ENCODE measurements around the gene SNRNP35. TPM values are rescaled to one million over a fixed set of nuclear protein-coding genes. Genes with fewer than 3 reads are reported as not detected.

The SNRNP35 gene
- total RNA-seq, 4 donors from 2014 or later = 16.2 to 33.8 (median 20.3) TPM

- no peaks in the 10 kb centered on the region for H3K27me3 ChIP-seq
- 56% methylated on average over 5 of the region's 6 CpGs for WGBS
- TF ChIP-seq POLR2A (IDR thresholded peaks at IDR 0.05) (no peak), POLR2AphosphoS5 (IDR thresholded peaks at IDR 0.05) (no peak), EP300 (IDR thresholded peaks at IDR 0.05) (no peak), CTCF (IDR thresholded peaks at IDR 0.05) (no peak)
- H3K36me3 ChIP-seq = peaks cover 30% of the 10 kb centered on the region
- H3K4me3 ChIP-seq = no peak overlapping the region
- H3K9me3 ChIP-seq = no peaks in the 10 kb centered on the region
- H3K27ac ChIP-seq = no peak overlapping the region
- no peak for DNase-seq (ENCODE audit: low spot score in 2 of 2)
- peaks cover 8% of the 10 kb centered on the region for H3K4me1 ChIP-seq
These were observed 24.9 kb downstream of the SNRNP35 start for GRCh38 chr12:123482876-123483275.

- peaks cover 5% of the 10 kb centered on the region for H3K4me1 ChIP-seq
- H3K4me3 ChIP-seq = no peak overlapping the region
- whole genome bisulfite sequencing = 85% methylated on average over 17 of the region's 18 CpGs
- peaks cover 30% of the 10 kb centered on the region for H3K36me3 ChIP-seq
- no peak for DNase-seq (ENCODE audit: low spot score in 2 of 2)
- no peak overlapping the region for H3K27ac ChIP-seq
- H3K27me3 ChIP-seq = no peaks in the 10 kb centered on the region
- H3K9me3 ChIP-seq = no peaks in the 10 kb centered on the region
- TF ChIP-seq CTCF (IDR thresholded peaks at IDR 0.05) = no peak
- no peak for TF ChIP-seq EP300 (IDR thresholded peaks at IDR 0.05)
- TF ChIP-seq POLR2A (IDR thresholded peaks at IDR 0.05) = no peak
- no peak for TF ChIP-seq POLR2AphosphoS5 (IDR thresholded peaks at IDR 0.05)
These were observed 25.8 kb downstream of the SNRNP35 start for GRCh38 chr12:123483602-123484248.

- H3K27ac ChIP-seq = no peak overlapping the region
- H3K9me3 ChIP-seq = no peaks in the 10 kb centered on the region
- H3K4me1 ChIP-seq = no peaks in the 10 kb centered on the region
- H3K4me3 ChIP-seq = no peak overlapping the region
- DNase-seq (ENCODE audit: low spot score in 2 of 2) = no peak
- 86% methylated on average over 14 of the region's 14 CpGs for WGBS
- no peak for TF ChIP-seq POLR2AphosphoS5 (IDR thresholded peaks at IDR 0.05)
- TF ChIP-seq EP300 (IDR thresholded peaks at IDR 0.05) = no peak
- no peak for TF ChIP-seq CTCF (IDR thresholded peaks at IDR 0.05)
- no peaks in the 10 kb centered on the region for H3K27me3 ChIP-seq
- peaks cover 30% of the 10 kb centered on the region for H3K36me3 ChIP-seq
These were observed 27.8 kb downstream of the SNRNP35 start for GRCh38 chr12:123485756-123486155.

- DNase-seq (ENCODE audit: low spot score in 2 of 2) = no peak
- 98% methylated on average over 6 of the region's 6 CpGs for WGBS
- TF ChIP-seq EP300 (IDR thresholded peaks at IDR 0.05) (no peak), CTCF (IDR thresholded peaks at IDR 0.05) (no peak), POLR2A (IDR thresholded peaks at IDR 0.05) (no peak), POLR2AphosphoS5 (IDR thresholded peaks at IDR 0.05) (no peak)
These were observed 29.5 kb downstream of the SNRNP35 start for GRCh38 chr12:123487428-123487827.

GRCh38 chr12:123488539-123489230 lies 30.7 kb downstream of the SNRNP35 start:
- WGBS = 89% methylated on average over 20 of the region's 20 CpGs
- no peaks in the 10 kb centered on the region for H3K4me1 ChIP-seq
- H3K27ac ChIP-seq = no peak overlapping the region
- TF ChIP-seq CTCF (IDR thresholded peaks at IDR 0.05) = no peak
- no peak for TF ChIP-seq POLR2A (IDR thresholded peaks at IDR 0.05)
- TF ChIP-seq EP300 (IDR thresholded peaks at IDR 0.05) = no peak
- TF ChIP-seq POLR2AphosphoS5 (IDR thresholded peaks at IDR 0.05) = no peak
- no peak for DNase-seq (ENCODE audit: low spot score in 2 of 2)
- H3K4me3 ChIP-seq = no peak overlapping the region
- peaks cover 22% of the 10 kb centered on the region for H3K36me3 ChIP-seq
- no peaks in the 10 kb centered on the region for H3K27me3 ChIP-seq
- H3K9me3 ChIP-seq = no peaks in the 10 kb centered on the region

More at GRCh38 chr12:123487428-123487827, 29.5 kb downstream of the SNRNP35 start:
- Histone ChIP-seq H3K27ac (no peak overlapping the region), H3K4me3 (no peak overlapping the region), H3K4me1 (no peaks in the 10 kb centered on the region), H3K36me3 (peaks cover 32% of the 10 kb centered on the region), H3K9me3 (no peaks in the 10 kb centered on the region), H3K27me3 (no peaks in the 10 kb centered on the region)

Measured in suprapubic skin (tissue), 4 donors.